Right forelimb (tissue), 1 donor: Measurements from ENCODE around the gene MSANTD7.
"Not testable (repeated sequence)": the region's sequence is repeated elsewhere in the genome, so short reads cannot be mapped to it uniquely, and the experiment has no call there.

Source experiments
- DNase-seq: peaks from one replicate; pipeline ENCODE4 v3.0.0-alpha.2; 2018

Gene MSANTD7

DNA sequence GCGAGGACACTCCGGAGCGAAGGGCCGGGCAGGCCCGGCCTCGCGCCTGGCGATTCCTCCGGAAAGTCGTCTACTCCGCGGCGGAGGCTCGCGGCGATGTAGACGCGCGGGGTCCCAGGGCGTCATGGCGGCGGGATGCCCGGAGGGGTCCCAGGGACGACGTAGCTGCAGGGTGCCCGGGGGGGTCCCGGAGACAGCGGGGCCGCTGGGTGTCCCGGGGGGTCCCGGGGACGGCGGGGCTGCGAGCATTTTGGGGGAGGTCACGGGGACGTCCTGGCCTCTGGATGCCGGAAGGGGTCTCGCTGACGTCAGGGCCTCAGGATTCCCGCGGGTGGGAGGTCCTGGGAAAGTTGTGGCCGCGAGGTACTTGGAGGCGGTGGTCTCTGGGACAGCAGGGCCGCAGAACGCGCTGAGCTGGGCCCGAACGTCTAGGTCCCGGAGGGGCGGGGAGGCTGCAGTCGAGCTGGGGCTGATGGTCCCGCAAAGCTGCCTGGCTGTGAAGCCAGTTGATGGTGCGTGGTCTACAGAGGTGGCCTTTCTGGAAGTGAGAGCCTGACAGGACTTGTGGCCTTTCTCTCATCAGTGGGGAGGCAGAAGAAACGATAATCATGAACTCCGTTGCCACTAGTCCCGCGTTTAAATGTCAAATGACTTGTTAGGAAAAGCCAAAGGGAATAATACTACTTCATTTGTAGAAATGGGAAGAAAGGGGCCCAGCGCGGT lies 637 bp downstream of the MSANTD7 start:
- DNase-seq: peak; percentile 69

DNA sequence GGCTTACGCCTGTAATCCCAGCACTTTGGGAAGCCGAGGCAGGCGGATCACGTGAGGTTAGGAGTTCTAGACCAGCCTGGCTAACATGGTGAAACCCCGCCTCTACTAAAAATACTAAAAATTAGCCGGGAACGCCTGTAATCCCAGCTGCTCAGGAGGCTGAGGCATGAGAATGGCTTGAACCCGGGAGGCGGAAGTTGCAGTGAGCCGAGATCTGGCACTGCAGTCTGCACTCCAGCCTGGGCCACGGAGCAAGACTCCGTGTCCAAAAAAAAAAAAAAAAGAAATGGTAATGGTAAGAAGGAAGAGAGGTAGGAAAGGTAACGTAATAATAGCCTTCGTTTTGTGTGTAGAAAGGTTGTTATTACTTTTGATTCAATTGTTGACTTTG lies 1.2 kb downstream of the MSANTD7 start:
- no peak for DNase-seq

DNA sequence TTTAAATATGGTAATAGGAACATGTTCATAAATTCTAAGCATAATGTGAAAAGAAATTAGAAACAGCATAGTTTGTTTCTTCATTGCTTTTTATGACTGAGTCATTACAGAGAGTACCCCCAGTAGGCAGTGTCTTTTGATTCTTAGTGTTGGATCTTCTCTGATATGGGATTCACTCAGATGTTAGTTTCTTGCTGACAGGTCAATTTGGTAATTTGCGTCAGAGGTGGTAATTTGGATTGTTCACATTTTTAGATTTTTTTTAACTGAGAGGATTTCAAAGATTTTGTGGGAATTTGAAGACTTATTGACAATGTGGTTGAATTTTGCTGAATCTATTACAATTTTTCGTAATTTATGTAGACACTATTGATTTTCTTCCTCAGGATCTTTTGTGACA lies 2.1 kb downstream of the MSANTD7 start:
- DNase-seq: no peak

DNA sequence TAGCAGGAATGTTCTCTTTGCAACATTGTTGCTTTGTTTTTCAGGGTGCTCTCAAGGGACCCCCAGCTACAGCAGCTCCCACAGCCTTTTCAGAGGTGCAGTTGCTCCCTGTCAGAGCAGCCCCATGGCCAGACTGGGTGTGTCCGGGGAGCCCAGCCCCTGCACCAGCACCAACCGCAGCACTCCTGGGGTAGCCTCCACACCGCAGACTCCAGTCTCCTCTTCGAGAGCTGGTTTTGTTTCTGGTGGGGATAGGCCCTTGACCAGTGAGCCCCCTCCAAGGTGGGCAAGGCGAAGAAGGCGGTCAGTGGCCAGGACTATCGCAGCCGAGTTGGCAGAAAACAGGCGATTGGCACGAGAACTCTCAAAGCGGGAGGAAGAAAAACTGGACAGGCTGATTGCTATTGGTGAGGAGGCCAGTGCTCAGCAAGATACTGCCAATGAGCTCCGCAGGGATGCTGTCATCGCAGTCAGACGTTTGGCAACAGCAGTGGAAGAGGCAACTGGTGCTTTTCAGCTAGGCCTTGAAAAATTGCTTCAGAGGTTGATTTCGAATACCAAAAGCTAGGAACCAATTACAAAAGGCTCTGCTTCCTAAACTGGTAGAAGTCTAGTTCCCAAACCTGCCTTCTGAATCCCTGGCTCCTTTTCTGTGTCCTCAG lies 5.4 kb downstream of the MSANTD7 start:
- DNase-seq: no peak

DNA sequence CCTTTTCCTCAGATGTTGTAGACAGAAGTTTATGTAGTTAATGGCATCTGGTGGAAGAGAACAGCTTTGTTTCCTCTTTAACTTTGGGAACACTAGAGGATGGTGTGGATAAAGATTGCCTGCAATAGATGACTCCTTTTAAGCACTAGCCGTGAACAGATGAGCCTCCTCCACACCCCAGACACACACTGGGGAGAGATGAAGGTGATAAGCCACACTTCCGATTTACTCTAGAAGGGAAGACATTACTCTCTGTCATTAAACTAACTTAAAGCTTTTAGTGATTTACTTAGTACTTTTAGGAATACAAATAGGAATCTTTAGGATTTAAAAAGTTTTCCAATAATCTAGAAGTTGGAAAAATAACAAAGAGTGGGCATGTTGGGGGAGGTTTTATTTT lies 6.8 kb downstream of the MSANTD7 start:
- no peak for DNase-seq

DNA sequence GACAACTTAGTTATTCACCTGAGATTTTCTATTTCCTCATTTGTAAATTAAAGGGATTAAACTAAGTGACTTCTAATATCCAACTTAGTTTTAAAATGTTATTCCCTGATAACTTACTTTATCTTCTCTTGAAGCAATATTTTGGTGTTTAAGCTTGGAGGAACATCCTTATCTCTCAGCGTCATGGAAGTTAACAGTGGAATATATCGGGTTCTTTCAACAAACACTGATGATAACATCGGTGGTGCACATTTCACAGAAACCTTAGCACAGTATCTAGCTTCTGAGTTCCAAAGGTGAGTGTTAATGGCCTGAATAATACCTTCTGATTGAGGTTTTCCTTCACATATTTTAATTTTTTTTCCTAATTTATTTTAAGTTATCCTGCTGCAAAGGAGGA lies 14.1 kb downstream of the MSANTD7 start:
- no peak for DNase-seq

DNA sequence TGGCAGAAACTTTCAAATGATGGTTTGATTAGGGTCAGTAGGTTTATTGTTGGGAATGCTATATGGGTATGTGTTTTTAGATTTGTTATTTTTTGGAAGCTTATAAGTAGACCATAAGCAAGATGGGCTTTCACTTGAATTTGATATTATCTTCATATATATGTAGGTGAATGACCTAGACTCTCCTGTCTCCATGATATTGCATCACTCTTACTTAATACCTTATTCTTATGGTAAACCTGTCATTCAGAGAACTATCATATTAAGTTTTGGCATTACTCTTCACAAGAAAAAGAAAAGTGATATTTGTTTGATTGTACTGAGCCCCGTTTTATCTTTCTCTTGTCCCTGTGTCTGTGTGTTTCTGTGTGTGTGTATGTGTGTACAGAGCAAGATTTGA lies 17.3 kb downstream of the MSANTD7 start:
- DNase-seq: no peak

DNA sequence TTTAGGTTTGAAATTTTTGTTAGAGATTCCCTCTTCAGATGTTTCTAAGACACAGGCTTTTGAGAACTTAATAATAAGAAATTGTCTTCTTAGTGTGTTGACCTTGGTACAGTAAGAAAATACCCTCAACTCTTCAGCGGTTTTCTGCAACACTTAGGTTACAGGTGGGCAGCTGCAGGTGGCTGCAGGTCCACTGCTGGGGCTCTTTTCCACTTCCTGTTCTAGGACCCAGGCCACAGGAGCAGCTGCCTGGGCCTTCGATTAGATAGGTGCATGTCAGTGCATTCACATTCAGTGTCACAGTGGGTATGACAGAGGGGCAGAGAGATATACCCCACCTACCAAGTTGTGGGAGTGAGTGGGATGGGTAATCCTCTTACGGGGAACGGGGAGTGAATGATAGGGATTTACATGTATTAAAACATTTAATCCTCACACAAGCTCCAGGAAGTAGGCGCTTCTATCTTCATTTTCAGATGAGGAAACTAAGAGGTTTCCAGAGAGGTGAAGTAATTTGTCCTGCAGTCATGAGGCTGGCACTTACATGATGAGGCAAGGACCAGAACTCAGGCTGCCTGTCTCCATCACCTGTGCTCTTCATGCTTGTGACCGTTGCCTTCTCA lies 20.3 kb downstream of the MSANTD7 start:
- no peak for DNase-seq

DNA sequence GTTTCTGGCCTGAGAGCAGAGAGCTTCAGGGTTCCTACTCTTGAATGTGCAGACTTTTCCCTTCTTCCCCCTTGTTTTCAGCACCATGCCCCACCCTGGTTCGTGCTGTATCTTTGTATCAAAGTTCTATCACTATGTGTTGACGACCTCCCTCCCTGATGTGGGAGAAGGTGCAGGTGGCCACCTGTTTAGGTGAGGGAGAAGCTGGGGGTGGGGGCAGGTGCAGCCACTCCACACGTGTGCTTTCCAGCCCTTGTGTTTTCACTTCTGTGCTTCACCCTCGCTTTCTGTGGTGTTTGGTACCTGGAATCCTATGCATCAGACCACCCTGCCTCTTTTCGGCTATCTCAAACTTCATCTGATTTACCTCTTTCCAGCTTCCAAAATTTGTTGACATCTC lies 20.9 kb downstream of the MSANTD7 start:
- no peak for DNase-seq

DNA sequence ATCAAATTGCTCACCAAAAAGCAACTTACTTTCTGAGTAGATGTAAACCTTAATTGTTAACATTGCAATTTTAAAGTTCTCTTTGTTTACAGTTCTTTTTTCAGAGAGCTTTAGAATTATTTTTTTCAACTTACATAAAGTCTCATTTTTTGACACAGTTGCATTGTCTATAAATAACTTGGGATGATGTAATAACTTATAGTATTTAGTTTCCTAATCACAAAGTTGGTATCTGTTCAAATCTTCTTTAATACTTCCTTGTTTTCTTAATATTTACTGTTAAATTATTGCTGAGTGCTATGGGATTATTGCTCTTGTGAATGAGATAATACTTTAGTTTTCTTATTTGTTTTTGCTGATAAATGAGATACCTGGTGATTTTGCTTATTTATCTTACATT lies 21.7 kb downstream of the MSANTD7 start:
- DNase-seq: no peak

DNA sequence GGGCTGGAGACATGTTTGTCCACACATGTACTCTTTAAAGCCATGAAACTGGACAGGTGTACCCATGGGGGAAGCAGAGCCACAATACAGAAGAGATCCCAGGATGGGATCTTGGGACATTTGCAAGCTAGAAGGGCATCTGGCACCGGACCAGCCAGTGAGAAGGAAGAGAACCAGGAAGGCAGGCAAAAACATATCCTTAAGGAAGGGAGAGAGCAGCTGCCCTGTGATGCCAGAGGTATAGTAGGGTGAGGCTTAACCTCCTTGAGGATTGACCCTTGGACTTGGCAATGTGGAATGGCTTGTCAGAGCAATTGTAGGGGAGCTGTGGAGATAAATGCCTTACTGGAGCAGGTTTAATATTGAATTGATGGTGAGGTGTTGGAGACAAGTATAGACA lies 22.7 kb downstream of the MSANTD7 start:
- DNase-seq: no peak

DNA sequence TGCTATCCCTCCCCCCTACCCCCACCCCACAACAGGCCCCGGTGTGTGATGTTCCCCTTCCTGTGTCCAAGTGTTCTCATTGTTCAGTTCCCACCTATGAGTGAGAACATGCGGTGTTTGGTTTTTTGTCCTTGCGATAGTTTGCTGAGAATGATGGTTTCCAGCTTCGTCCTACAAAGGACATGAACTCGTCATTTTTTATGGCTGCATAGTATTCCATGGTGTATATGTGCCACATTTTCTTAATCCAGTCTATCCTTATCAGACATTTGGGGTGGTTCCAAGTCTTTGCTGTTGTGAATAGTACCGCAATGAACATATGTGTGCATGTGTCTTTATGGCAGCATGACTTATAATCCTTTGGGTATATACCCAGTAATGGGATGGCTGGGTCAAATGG lies 26.4 kb downstream of the MSANTD7 start:
- not testable (repeated sequence) for DNase-seq

DNA sequence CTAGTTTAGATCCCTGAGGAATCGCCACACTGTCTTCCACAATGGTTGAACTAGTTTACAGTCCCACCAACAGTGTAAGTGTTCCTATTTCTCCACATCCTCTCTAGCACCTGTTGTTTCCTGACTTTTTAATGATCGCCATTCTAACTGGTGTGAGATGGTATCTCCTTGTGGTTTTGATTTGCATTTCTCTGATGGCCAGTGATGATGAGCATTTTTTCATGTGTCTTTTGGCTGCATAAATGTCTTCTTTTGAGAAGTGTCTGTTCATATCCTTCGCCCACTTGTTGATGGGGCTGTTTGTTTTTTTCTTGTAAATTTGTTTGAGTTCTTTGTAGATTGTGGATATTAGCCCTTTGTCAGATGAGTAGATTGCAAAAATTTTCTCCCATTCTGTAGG lies 26.8 kb downstream of the MSANTD7 start:
- DNase-seq: not testable (repeated sequence)

DNA sequence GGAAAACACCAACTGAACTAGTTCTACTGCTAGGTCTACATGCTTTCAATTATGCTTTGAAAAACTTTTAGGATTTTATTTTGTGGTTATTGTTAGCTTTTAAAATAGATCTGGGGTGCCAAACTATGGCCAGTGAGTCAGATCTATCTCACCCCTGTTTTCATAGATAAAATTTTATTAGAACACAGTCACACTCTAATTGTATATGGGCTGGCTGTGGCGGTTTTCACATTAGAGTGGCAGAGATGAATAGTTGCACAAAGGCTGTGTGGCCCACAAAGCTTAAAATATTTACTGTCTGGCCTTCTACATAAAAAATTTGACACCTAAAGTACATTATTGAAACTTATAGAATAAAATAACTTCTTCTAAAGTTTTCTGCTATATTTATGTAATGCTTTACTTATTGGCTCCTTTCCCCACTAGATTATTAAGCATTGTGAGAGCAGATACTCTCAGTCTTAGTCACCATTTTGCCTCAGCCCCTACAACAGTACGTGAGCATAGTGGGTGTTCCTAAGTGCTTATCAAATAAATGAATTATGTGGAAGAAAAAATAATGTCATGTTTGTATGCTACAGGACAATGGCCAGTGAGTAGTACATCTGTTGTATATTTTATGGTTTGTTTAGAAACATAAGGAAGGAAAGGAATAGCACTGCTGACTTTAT lies 35.1 kb downstream of the MSANTD7 start:
- DNase-seq: no peak

DNA sequence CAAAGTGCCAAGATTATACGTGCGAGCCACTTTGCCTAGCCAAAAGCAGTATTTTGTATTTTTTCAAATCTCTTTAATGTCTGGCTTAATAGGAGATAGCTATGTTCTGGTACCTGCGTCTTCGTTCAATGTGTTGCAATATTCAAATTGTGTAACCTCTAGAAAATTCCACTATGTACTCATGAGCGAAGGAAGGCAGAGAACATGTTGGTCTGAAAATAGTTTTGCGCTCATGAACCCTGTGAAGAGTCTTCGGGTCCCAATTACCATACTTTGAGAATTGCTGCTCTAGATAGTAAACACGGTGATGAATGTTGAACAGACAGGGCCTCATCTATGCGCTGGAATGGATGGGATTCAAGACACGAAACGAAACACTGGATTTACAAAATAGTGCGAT lies 37.8 kb downstream of the MSANTD7 start:
- DNase-seq: no peak

DNA sequence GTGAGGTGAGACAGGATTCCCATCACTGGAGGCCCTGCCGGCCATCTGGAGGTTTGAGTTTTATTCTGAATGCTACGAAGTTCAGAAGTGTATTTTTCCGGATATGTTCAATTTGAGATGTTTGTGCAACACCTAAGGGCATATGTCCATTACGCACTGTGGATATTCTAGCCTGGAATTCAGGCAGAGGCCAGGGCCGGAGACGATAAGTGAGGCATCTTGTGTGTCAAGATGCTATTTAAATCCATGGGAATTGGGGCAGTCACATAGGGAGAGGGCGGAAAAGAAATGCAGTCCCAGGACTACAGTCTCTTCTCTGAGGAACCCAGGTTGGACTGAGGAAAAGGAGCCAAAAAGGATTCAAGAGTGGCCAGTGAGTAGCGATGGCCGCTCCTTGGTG lies 38.7 kb downstream of the MSANTD7 start:
- no peak for DNase-seq

DNA sequence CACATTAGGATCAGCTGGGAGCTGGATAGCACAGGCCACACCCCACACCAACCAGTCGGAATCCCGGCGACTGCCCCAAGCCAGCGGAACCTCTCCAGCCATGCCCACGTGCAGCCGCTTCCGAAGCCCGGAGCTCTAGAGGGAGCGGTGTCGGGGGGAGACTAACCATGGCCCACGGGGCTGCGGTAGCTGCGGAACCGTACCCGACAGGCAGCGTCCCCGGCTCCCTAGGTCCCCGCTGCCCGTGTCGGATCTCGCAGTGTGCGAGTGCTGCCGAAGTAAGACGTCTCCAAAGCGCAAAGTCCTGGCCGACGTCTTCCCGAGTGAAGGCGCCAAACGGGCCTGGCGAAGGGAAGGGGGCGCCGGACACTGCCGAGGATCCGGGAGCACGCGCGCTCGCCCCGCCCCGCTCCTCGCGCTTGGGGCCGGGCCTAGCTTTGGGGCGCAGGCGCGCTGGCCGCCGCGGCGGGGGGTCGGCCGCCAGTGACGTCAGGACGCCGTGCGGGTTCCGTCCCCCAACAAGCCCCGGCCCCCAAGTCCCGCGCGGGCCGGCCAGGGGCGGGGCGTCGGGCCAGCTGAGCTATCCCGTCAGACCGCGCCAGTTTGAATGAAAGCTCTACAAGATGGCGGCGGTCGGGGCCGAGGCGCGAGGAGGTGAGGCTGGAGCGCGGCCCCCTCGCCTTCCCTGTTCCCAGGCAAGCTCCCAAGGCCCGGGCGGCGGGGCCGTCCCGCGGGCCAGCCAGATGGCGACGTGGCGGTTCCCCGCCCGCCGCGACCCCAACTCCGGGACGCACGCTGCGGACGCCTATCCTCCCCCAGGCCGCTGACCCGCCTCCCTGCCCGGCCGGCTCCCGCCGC lies 40.4 kb downstream of the MSANTD7 start, which contains the start of gene SUV39H2:
Gene SUV39H2, plus strand, starts transcription at position 601 of the 858 bp plus-strand sequence. Its CDS starts 23 bp downstream, at position 624.
- peak; percentile 99 for DNase-seq

DNA sequence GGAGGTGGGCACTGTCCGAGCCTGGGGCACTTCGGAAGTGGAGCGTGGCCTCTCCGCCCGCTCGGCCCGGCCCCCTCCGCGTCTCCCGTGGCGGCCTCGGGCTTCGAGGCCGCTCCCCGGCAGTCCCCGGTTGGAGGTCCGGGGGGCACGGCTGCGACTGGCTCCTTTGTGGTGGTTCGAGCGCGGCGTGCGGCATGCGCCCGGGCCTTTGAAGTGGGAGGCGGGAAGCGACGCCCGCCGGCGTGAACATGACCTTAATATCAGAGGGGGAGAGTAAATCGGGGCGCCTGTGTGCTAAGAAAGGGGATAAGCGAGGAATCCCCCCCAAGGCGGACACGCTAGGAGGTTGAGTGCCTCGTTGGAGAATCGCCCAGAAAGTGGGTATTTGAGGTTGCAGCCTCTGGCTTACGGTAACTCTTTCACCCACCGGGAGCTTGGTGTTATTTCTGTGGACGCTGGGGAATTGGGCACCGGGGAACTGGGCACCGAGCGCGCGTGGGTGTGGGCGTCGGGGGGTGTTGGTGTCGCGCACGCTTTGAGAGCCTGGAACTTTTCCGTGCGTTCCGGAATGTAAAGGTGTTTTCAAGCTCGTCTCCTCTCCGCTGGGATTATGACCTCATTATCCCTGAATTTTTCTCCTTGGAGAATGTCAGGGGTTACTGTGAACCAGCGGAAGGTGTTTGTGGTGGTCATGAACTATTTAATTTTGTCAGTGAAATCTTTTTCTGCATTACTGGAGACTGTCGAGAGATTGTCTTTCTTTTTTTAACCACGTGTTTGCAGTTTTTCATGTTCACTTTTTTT lies 41.2 kb downstream of the MSANTD7 start:
- DNase-seq: peak; percentile 61

DNA sequence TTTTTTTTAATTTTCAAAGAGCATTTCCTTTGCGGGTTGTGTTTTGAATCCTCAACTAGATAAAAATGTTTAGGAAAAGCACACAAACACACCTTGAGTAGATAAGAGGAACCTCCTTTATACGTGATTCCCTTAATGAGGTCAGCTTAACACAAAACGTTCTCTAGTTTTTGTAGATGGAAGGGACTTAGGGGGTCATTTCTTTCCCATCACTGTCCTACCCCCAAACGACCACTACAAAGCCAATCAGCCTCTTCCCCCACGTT lies 41.8 kb downstream of the MSANTD7 start:
- no peak for DNase-seq

DNA sequence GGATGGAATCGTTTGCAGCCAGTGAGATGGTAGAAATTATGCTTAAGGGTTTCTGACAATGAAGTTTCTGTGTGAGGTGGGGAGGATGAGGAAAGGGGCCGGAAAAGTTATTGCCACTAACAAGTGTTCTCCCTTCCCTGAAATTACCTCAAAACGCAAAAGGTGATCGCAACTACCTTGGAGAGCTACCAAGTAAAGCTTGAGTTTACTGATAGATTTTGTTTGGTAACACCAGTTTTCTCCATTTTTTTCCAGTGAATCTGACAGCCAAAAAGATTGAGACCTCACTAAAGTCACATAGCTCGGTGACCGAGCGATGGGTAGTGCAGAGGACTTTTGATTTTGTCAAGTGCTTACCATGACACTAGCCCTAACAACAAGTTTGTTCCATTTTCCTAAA lies 42.1 kb downstream of the MSANTD7 start:
- DNase-seq: no peak

DNA sequence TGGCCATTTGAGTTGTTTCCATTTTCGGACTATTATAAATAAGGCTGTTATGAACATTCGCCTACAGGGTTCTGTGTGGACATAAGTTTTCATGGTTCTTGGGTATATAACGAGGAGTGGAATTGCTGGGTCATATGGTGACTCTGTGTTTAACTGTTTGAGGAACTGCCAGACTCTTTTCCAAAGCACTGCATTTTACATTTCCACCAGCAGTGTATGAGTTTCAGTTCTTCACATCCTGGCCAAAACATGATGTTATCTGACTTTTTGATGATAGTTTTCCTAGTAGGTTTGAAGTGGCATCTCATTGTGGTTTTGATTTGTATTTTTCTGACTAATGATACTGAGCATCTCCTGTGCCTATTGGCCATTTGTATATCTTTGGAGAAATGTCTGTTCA lies 46.0 kb downstream of the MSANTD7 start:
- DNase-seq: no peak
